KMS-11 (cell line): Measurements from ENCODE around the gene ADGRD2.

Experiments used
- H2AFZ ChIP-seq: fragments of 200-600 bp; sonication (generic); 2 replicates; pipeline ENCODE4 v1.6.1; 2016; ENCODE audit warnings: antibody characterized with exemption, mixed run types, low read depth
- H3K27ac ChIP-seq: fragments of 200-600 bp; sonication (generic); 2 replicates; pipeline ENCODE4 v1.6.1; 2016; ENCODE audit warnings: mild to moderate bottlenecking, mixed run types
- H3K27me3 ChIP-seq: fragments of 200-600 bp; sonication (generic); 2 replicates; pipeline ENCODE4 v1.6.1; 2017; ENCODE audit warnings: mild to moderate bottlenecking, low read depth, mixed run types, moderate library complexity; ENCODE audit not compliant: insufficient read depth
- H3K36me3 ChIP-seq: fragments of 200-600 bp; sonication (generic); 2 replicates; pipeline ENCODE4 v1.6.1; 2017; ENCODE audit warnings: mild to moderate bottlenecking, mixed run types; ENCODE audit not compliant: insufficient read depth
- H3K4me1 ChIP-seq: fragments of 200-600 bp; sonication (generic); 2 replicates; pipeline ENCODE4 v1.6.1; 2016; ENCODE audit warnings: mild to moderate bottlenecking, low read depth, mixed run types; ENCODE audit not compliant: poor library complexity, severe bottlenecking
- H3K4me2 ChIP-seq: fragments of 200-600 bp; sonication (generic); 2 replicates; pipeline ENCODE4 v1.7.0; 2016; ENCODE audit warnings: mild to moderate bottlenecking, mixed run types
- H3K4me3 ChIP-seq: fragments of 200-600 bp; sonication (generic); IDR thresholded peaks from 2 replicates; pipeline ENCODE4 v1.6.1; 2017; ENCODE audit warnings: low read depth, low read length, mixed read lengths; ENCODE audit not compliant: insufficient read depth
- H3K79me2 ChIP-seq: fragments of 200-600 bp; sonication (generic); 2 replicates; pipeline ENCODE4 v1.6.1; 2016; ENCODE audit warnings: low read depth, mixed run types; ENCODE audit not compliant: insufficient read depth
- H3K9ac ChIP-seq: fragments of 200-600 bp; sonication (generic); 2 replicates; pipeline ENCODE4 v1.6.1; 2016; ENCODE audit warnings: mild to moderate bottlenecking, mixed run types
- H4K20me1 ChIP-seq: fragments of 200-600 bp; sonication (generic); 2 replicates; pipeline ENCODE4 v1.6.1; 2016; ENCODE audit warnings: mild to moderate bottlenecking, mixed run types; ENCODE audit not compliant: insufficient read depth
- CTCF ChIP-seq: fragments of 200-600 bp; sonication (generic); conservative IDR thresholded peaks from 2 replicates; pipeline ENCODE4 v1.6.1; 2017; ENCODE audit warnings: low read depth, mild to moderate bottlenecking, antibody characterized with exemption, low read length, moderate library complexity, mixed read lengths

The ADGRD2 gene

GRCh38 chr9:124502711-124503702 lies 52.8 kb downstream of the ADGRD2 start:
- H2AFZ ChIP-seq = no peak overlapping the region
- no peaks in the 10 kb centered on the region for H3K79me2 ChIP-seq
- H4K20me1 ChIP-seq = no peaks in the 10 kb centered on the region
- H3K4me2 ChIP-seq = no peak overlapping the region
- H3K27ac ChIP-seq = no peak overlapping the region
- peaks cover 9% of the 10 kb centered on the region; the same call in 1 of the 2 replicates for H3K27me3 ChIP-seq
- no peak overlapping the region for H3K9ac ChIP-seq
- H3K36me3 ChIP-seq = no peaks in the 10 kb centered on the region
- H3K4me3 ChIP-seq = no peak overlapping the region
- TF ChIP-seq CTCF = no peak
- H3K4me1 ChIP-seq = no peaks in the 10 kb centered on the region

- Histone ChIP-seq H3K4me2 (no peak overlapping the region), H4K20me1 (no peaks in the 10 kb centered on the region), H2AFZ (no peak overlapping the region), H3K79me2 (no peaks in the 10 kb centered on the region), H3K4me1 (no peaks in the 10 kb centered on the region), H3K9ac (no peak overlapping the region), H3K4me3 (no peak overlapping the region), H3K27ac (no peak overlapping the region), H3K36me3 (no peaks in the 10 kb centered on the region), H3K27me3 (peaks cover 9% of the 10 kb centered on the region; the same call in 1 of the 2 replicates)
- TF ChIP-seq CTCF = no peak
These were observed 53.7 kb downstream of the ADGRD2 start for GRCh38 chr9:124503713-124504529.

GRCh38 chr9:124504530-124505005 lies 54.3 kb downstream of the ADGRD2 start:
- Histone ChIP-seq H2AFZ (no peak overlapping the region), H4K20me1 (no peaks in the 10 kb centered on the region), H3K79me2 (no peaks in the 10 kb centered on the region), H3K27me3 (peaks cover 6% of the 10 kb centered on the region; the same call in 1 of the 2 replicates), H3K4me3 (no peak overlapping the region), H3K4me1 (no peaks in the 10 kb centered on the region), H3K27ac (no peak overlapping the region), H3K4me2 (no peak overlapping the region), H3K36me3 (no peaks in the 10 kb centered on the region), H3K9ac (no peak overlapping the region)
- TF ChIP-seq CTCF = no peak

GRCh38 chr9:124505006-124505900 lies 55.0 kb downstream of the ADGRD2 start:
- H3K27ac ChIP-seq = no peak overlapping the region
- no peaks in the 10 kb centered on the region for H3K79me2 ChIP-seq
- H3K36me3 ChIP-seq = no peaks in the 10 kb centered on the region
- H3K9ac ChIP-seq = no peak overlapping the region
- no peak overlapping the region for H2AFZ ChIP-seq
- no peak overlapping the region for H3K4me2 ChIP-seq
- H3K27me3 ChIP-seq = peaks cover 6% of the 10 kb centered on the region; the same call in 1 of the 2 replicates
- no peaks in the 10 kb centered on the region for H3K4me1 ChIP-seq
- no peaks in the 10 kb centered on the region for H4K20me1 ChIP-seq
- TF ChIP-seq CTCF = no peak
- H3K4me3 ChIP-seq = no peak overlapping the region
